A673 (cell line): ENCODE data around the gene SPX.

Experiments used
- CTCF ChIP-seq: fragments of 300-800, 200-600 bp; sonication (generic); conservative IDR thresholded peaks from 2 replicates; pipeline ENCODE4 v1.5.1; 2017; ENCODE audit warnings: low read depth, mild to moderate bottlenecking, antibody characterized with exemption, low read length, moderate library complexity, mixed read lengths
- EZH2 ChIP-seq: fragments of 200-600 bp; sonication (generic); IDR thresholded peaks from 2 replicates; pipeline ENCODE4 v1.6.1; 2017; ENCODE audit warnings: borderline replicate concordance, low read depth, mild to moderate bottlenecking, mixed read lengths, antibody characterized with exemption, low read length; ENCODE audit not compliant: poor library complexity, severe bottlenecking

GRCh38 chr12:21526721-21527345, 737 bp downstream of the SPX start:
- TF ChIP-seq CTCF: no peak
- TF ChIP-seq EZH2: no peak
